AML-193 (cell line): ENCODE data around the gene HSPG2.
"Not testable (repeated sequence)": the region's sequence is repeated elsewhere in the genome, so short reads cannot be mapped to it uniquely, and the experiment has no call there.

ENCODE experiments used
- DNase-seq, 2 experiments: peaks; one replicate each; lab custom pipeline; 2025; lab: John Stamatoyannopoulos, UW

HSPG2 gene

GRCh38 chr1:21955501-21956281 is 18.6 kb upstream of the HSPG2 start:
- no peak for DNase-seq

GRCh38 chr1:21955058-21955457 is 17.9 kb upstream of the HSPG2 start:
- DNase-seq = no peak

GRCh38 chr1:21952786-21953520 is 15.8 kb upstream of the HSPG2 start:
- DNase-seq = no peak

- DNase-seq = no peak
These were observed 14.2 kb upstream of the HSPG2 start for GRCh38 chr1:21951226-21951870.

- DNase-seq = no peak
These were observed 13.6 kb upstream of the HSPG2 start for GRCh38 chr1:21950734-21951133.

- DNase-seq = no peak
These were observed 9.9 kb upstream of the HSPG2 start for GRCh38 chr1:21946836-21947587.

GRCh38 chr1:21944733-21945073 is 7.6 kb upstream of the HSPG2 start:
- DNase-seq = no peak

- DNase-seq = not testable (repeated sequence)
These were observed 6.0 kb upstream of the HSPG2 start for GRCh38 chr1:21942959-21943640.

- no peak for DNase-seq
These were observed 5.4 kb upstream of the HSPG2 start for GRCh38 chr1:21942464-21942863.

- no peak for DNase-seq
These were observed 4.3 kb upstream of the HSPG2 start for GRCh38 chr1:21941370-21941769.

- no peak for DNase-seq
These were observed 3.4 kb upstream of the HSPG2 start for GRCh38 chr1:21940492-21940891.

- peak; percentile 40 to 47 for DNase-seq
These were observed 2.7 kb upstream of the HSPG2 start for GRCh38 chr1:21939650-21940374.

GRCh38 chr1:21938732-21939538 is 1.8 kb upstream of the HSPG2 start:
- no peak for DNase-seq

- peak; percentile 13 to 32 for DNase-seq
These were observed 437 bp upstream of the HSPG2 start for GRCh38 chr1:21937372-21938121.

GRCh38 chr1:21936366-21937031 is 611 bp downstream of the HSPG2 start:
- no peak for DNase-seq

- DNase-seq = no peak
These were observed 1.2 kb downstream of the HSPG2 start for GRCh38 chr1:21935891-21936365.

- DNase-seq = no peak
These were observed 1.7 kb downstream of the HSPG2 start for GRCh38 chr1:21935393-21935804.

- DNase-seq = no peak
These were observed 3.5 kb downstream of the HSPG2 start for GRCh38 chr1:21933397-21934248.
